ENCODE data around the gene MAB21L4.

Gene MAB21L4

DNA sequence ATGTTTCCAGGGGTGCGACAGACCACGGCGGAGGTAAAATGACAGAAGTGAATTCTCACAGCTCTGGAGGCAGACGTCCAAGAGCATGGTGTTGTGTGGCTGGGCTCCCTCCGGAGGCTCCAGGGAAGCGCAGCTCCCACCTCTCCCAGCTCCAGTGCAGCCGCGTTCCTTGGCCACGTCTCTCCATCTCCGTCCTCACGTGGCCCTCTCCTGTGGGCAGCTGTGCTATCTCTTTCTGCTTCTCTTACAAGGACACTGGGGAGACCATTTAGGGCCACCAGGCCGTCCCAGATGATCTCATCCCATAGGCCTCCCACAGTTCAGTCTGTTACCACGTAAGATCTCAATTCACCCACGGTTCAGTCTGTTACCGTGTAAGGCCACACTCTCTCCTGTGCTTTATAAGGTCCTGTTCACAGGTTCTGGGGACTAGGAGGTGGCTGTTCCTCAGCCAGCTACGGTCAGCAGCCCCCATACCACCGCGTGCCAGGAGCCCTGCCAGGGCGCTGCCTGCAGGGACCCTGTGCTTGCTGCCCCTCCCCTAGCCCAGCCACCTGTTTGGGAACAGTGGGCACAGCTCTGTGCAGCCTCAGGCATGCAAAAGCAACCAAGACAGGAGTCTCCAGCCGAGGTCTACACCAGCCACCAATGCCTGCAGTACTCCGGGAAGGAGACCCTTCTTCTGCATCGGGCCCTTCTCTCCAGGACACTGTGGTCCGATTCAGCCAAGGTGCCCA, 2.9 kb upstream of the MAB21L4 start:
- TF ChIP-seq ZNF274 (IDR thresholded peaks at IDR 0.05; ENCODE audit: low read depth, low read length), result no peak
- no peak overlapping the region for H3K4me3 ChIP-seq (ENCODE audit: low read length)

DNA sequence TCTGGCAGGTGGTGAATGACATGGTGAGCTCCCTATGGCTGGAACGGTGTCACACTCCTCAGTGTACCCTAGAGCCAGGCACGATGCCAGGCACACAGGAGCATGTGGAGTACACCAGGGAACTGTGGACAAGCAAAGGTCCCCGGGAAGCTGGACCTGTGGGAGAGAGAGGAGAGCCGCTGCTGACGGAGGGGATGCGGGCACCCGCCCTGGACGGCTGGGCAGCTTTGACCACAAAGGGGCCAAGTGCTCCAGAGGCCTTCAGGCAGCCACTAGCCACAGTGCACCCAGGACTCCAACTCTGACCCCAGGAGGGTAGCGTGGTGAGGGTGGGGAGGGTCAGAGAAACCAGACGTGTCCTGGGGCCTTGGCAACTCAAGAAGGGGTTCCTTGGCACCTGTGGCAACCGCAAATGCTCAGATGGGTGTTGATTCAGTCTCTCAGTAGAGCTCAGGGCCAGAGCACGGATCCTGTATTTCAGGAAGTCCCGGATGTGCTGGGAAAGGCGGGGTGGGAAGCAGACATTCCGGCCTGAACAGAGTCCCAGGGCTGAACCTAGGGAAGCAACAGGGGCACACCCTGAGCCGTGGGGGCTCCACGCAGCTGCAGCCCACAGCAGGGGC, 2.3 kb upstream of the MAB21L4 start:
- H3K4me3 ChIP-seq (ENCODE audit: low read length), result no peak overlapping the region
- no peak for TF ChIP-seq ZNF274 (IDR thresholded peaks at IDR 0.05; ENCODE audit: low read depth, low read length)

DNA sequence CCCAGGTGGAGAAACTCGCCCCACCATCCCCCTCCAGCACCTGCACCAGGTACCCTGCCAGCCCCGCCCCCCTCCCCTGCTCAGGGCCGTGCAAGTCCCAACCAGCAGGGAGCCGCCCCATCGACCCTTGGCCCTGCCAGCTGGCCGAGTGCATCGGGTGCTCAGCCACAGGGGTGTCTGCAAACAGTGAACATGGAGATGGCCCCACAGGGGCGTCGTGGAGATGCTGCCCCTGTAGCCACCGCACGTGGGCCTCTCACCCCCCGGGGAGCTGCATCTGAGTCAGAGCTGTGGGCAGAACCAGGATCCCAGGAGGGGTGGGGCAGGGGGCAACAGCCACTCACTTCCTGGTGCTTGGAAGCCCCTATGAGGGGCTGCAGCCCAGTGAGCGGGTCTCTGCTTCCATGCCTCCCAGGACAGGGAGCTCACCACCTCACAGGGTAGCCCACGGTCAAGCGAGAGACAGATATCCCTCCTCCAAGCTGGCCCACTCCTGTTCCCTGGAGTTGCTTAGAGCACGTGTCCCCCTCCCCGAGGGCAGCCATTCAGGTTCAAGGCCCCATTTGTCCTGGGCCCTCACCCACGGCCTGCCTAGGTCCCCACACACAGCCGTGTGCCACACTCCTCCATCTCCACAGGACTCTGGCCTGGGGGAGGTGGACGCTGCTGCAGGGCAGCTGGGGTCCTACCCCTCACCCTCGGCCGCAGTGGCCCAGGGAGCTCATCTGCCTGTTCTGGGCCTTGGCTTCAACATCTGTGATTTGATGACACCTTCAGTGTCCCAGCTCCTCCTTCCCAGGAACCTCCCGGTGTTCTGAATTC, 1.1 kb upstream of the MAB21L4 start:
- no peak overlapping the region for H3K4me3 ChIP-seq (ENCODE audit: low read length)
- no peak for TF ChIP-seq ZNF274 (IDR thresholded peaks at IDR 0.05; ENCODE audit: low read depth, low read length)

DNA sequence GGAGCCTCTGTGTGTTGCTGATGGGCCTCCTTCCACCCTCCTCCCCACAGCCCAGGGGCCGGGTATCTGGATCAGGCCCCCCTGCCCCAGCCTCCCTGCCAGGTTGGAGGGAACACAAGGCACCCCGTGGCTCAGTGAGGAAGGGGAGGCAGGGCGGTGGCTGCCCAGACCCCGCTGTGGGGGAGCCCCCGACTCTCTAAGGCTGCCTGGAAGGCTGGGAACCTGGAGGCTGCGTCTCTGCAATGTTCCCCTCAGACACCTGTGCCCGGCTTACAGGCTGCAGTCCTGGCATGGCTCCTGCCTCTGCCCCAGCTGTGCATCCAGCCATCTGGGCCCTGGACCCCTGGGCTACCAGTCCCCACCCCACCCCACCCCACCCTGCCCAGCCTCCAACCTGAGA, 438 bp upstream of the MAB21L4 start:
- no peak overlapping the region for H3K4me3 ChIP-seq (ENCODE audit: low read length)
- no peak for TF ChIP-seq ZNF274 (IDR thresholded peaks at IDR 0.05; ENCODE audit: low read depth, low read length)

DNA sequence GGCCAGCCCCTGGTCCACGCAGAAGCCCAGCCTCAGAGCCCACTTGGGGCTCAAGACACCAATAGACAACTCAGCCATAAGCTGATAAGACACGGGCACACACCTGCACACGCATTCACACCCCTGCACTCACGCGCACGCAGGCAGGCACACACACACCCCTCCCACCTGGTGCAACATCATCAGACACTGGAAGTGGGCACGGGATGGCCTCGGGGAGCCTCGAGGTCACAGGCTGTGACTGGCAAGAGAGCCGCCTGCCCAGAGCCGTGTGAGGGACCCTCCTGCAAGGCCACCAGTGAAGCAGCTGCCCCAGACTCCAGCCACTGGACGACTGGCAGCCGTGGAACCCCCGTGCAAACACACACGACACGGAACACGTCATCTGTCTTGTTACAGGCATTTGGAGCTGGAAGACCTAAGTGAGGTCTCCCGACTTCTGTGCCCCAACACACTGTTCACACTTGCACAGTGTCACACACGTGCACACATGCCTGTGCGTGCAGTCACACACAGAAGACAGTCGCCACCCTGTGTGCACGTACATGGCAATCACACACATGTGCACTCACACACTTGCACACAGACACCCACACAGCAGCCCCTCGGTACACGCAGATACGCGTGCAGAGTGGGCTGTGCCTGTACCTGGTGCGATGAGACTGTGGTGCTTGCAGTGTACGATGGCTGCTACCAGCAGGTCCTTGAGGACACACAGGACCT, 959 bp downstream of the MAB21L4 start:
- H3K4me3 ChIP-seq (ENCODE audit: low read length), result no peak overlapping the region

DNA sequence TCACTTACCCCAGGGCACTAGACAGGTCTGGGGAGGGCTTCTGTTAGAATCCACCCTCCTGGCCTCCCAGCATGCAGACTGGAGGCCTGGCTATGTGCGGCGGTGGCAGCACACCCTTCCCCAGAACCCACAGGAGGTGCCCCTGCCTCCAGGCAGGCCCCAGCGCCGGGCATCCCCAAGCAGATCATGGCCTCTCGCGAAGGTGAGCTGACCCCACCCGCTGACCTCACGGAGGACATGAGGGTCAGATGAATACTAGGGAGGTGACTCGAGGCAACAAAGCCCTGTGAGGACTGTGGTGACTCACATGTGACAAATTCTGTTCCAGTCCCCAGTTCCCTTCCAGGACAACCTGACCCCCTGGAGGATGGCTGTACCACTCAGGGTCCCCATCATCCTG, 1.9 kb downstream of the MAB21L4 start:
- TF ChIP-seq ZNF274 (IDR thresholded peaks at IDR 0.05; ENCODE audit: low read depth, low read length), result no peak
- H3K4me3 ChIP-seq (ENCODE audit: low read length), result no peak overlapping the region

More for the DNA sequence above, 959 bp downstream of the MAB21L4 start:
- no peak for TF ChIP-seq ZNF274 (IDR thresholded peaks at IDR 0.05; ENCODE audit: low read depth, low read length)

DNA sequence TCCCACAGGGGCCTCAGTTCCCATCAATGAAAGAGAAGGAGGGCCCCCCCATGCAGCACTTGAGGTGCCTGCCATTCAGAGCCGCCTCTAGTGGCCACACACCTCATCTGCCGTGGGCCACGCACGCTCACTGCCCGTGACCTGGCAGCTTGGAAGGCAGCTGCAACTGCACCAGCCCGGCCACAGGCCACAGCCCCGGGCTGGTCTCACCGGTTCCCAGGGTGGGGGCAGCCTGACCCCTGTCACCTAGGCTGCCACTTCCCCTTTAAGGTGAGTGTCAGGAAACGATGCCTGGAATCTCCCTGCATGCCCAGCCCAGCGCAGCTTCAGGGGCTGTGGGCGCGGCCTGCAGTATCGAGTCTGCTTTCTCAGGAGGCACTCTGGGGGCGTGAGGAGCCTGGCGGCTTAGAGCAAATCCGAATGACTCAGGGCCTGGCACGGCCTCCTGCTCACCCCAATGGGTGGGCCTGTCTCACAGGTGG, 2.6 kb downstream of the MAB21L4 start:
- H3K4me3 ChIP-seq (ENCODE audit: low read length), result no peak overlapping the region
- TF ChIP-seq ZNF274 (IDR thresholded peaks at IDR 0.05; ENCODE audit: low read depth, low read length), result no peak

DNA sequence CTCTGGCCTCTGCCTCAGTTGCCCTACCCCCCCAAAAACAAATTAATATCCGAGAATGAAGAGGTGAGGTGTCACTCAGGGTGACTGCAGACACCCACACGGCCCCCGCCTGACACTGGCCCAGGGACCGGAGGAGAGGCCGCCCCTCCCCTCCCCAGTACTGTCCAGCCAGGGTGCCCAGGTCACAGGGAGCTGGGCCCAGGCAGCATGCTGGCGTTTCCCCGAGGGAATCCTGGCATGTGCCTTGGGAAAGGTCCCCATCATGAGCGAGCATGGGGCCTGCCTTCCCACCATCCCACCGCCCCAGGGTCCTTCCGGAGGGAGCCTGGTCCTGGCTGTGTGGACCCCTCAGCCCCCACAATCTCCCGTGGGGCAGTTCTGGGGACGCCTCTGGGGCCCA, 3.0 kb downstream of the MAB21L4 start:
- TF ChIP-seq ZNF274 (IDR thresholded peaks at IDR 0.05; ENCODE audit: low read depth, low read length), result no peak
- H3K4me3 ChIP-seq (ENCODE audit: low read length), result no peak overlapping the region

DNA sequence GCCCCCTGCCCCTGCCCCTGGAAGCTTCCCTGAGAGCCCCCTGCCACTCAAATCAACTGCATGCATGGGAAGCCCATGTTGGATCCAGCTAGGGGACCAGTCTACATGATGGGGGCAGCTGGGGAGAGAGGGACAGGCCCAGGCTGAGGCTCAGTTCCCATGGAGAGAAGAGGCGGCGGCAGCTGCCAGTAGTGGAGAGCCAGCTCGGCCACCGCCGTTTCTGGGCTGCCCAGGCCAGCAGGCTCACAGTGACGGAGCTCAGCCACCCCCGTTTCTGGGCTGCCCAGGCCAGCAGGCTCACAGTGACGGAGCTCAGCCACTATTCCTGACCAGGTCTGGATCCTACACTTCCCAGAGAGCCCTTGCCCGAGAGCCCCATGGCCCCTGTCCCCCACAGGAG, 3.6 kb downstream of the MAB21L4 start:
- no peak for TF ChIP-seq ZNF274 (IDR thresholded peaks at IDR 0.05; ENCODE audit: low read depth, low read length)
- no peak overlapping the region for H3K4me3 ChIP-seq (ENCODE audit: low read length)

DNA sequence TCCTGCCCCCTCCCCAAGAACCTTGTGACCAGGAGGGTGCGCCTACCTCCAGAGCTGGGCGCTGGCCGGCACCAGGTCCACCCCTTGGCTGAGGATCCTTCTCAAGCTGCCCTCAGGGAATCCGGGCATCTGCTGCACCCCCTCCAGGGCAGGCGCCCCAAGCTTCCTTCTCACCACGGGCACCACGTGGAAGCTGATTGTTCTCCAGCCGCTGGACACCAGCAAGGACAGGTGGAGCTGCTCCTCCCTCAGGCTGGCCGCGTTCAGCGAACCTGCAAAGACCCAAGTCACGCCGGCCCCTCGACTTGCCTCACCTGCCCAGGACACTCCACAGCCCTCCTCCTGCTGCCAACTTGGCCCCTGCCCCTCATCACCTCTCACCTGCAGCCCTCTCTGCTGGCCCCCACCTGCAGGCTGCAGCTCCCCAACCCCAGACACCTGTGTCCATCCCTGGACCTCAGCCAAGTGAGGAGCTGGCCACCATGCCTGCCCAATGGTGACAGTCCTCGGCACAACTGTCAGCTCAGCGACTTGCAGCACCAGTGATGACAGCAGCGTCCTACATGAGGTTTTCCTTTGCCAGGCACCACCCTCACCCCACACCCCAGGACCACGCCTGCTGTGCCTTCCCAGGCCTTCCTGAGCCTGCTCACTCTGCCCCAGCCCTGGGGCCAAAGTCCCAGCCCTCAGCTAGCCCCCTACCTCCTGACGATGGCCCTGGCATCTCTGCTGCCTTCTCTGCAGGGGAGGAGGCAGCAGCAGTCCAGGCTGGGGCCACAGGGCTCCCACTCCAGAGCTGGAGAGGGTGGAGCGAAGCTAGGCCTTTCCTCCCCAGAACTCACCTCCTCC, 4.2 kb downstream of the MAB21L4 start:
- TF ChIP-seq ZNF274 (IDR thresholded peaks at IDR 0.05; ENCODE audit: low read depth, low read length), result no peak
- H3K4me3 ChIP-seq (ENCODE audit: low read length), result no peak overlapping the region

DNA sequence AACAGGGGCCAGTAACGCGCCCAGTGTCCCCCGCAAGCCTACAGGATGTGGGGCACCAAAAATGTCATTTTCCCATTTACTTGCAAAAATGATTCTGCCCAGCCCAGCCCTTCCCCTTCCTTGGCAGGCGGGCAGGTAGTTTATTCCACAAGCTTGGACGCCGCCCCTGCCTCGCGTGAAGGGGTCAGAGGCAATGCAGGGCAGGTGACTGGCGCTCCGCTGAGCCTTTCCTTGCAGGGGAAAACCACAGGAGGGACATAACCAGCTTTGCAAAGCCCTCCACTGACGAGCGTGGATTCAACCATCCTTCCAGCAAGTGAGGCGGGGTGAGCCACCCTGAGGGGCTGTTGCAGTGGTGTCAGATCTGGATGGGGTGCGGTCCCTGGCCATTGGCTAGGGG, 5.3 kb downstream of the MAB21L4 start:
- no peak for TF ChIP-seq ZNF274 (IDR thresholded peaks at IDR 0.05; ENCODE audit: low read depth, low read length)
- H3K4me3 ChIP-seq (ENCODE audit: low read length), result no peak overlapping the region

DNA sequence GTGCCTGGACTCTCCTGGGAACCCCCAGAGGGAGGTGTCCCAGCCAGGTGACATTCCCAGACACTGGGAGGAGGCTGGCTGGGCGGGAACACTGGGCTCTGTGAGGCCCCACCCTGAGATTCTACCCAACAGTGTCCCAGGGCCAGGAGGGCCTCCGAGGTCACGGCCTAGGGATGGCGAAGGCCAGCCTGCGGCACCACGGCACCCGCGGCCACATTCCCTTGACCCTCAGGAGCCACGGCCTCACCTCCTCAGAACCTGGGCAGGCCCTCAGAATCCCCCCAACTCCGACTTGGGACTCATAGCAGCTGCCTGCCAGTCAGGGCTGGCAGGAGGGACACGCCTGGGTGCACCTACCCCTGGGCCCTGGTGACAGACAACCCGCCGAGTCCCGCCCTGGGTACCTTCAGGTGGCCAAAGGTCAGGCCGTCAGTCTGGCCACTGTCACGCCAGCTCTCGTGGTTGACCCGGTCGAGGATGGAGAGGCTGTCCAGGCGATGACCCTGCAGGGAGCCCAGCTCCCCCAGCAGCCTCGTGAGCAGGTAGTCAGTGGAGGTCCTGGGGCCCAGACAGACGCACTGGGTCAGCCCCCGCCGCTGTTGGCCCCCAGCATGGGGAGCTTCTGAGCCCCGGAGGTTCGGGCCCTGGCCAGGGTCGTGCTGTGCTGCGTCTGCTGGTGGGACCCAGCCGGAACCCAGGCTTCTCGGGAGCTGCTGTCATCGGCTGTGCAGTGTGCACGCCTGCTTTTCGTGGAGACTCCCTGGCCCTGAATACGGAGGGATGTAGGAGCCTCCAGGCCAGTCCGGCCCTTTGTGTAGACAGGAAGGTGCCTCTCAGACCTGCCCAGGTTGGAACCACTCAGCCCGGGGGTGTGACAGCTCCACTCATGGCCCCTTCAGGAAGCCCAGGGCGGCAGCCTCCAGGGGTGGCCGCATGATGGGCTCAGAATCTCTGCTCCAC, 6.1 kb downstream of the MAB21L4 start:
- H3K4me3 ChIP-seq (ENCODE audit: low read length), result no peak overlapping the region
- no peak for TF ChIP-seq ZNF274 (IDR thresholded peaks at IDR 0.05; ENCODE audit: low read depth, low read length)

Measured in GM08714 (cell line).